Transverse colon (tissue), 4 donors: ENCODE data around the gene RGS6.

Source experiments
- CTCF ChIP-seq, 5 experiments: fragments of 200-600 bp in 3 of 5; fragments of 450-650 bp in 2 of 5; sonication (generic) in 3 of 5; IDR thresholded peaks; 1 replicate in 2 of 5; 2 replicates in 3 of 5; pipeline ENCODE4 v1.5.1; 2016 to 2017; ENCODE audit warnings: antibody characterized with exemption in 5 of 5, inconsistent platforms in 3 of 5, mild to moderate bottlenecking in 2 of 5, moderate library complexity in 1 of 5
- EP300 ChIP-seq: sonication (generic); formaldehyde crosslinking; IDR thresholded peaks from one replicate; pipeline ENCODE4 v1.6.1; 2017; ENCODE audit warnings: antibody characterized with exemption, low read depth
- POLR2A ChIP-seq: fragments of 450-650 bp; IDR thresholded peaks from one replicate; pipeline ENCODE4 v1.6.1; 2016; ENCODE audit warnings: antibody characterized with exemption, mild to moderate bottlenecking, moderate library complexity
- POLR2AphosphoS5 ChIP-seq, 3 donors: sonication (generic); formaldehyde crosslinking; IDR thresholded peaks; one replicate each; pipeline ENCODE4 v1.6.1; 2016; ENCODE audit warnings: antibody characterized with exemption in 3 of 3

GRCh38 chr14:72503696-72504368 is 571.6 kb downstream of the RGS6 start:
- no peak for TF ChIP-seq POLR2A
- no peak for TF ChIP-seq CTCF (IDR thresholded peaks at IDR 0.05)
- TF ChIP-seq EP300: no peak
- no peak for TF ChIP-seq POLR2AphosphoS5 (IDR thresholded peaks at IDR 0.05)
